Caco-2 (cell line): ENCODE measurements around the gene TWF2. TPM values are rescaled to one million over a fixed set of nuclear protein-coding genes. Genes with fewer than 3 reads are reported as not detected.

Source experiments
- BruUV-seq: library from RNA; stranded (reverse); fragments of 400-500 nt; replicated peaks from 2 replicates; lab custom pipeline; 2021; lab: Mats Ljungman, UMichigan
- CTCF ChIA-PET: fragments of 300-600 bp; sonication (Branson Sonifier 250); formaldehyde crosslinking; loops from one replicate; lab custom pipeline; 2022; ENCODE audit warnings: antibody characterized with exemption; lab: Charles Lee
- POLR2A ChIA-PET: fragments of 300-600 bp; sonication (Branson Sonifier 250); formaldehyde crosslinking; loops from one replicate; lab custom pipeline; 2022; ENCODE audit warnings: antibody characterized with exemption; lab: Charles Lee
- DNase-seq, 2 experiments: peaks; one replicate each; pipeline versions ENCODE4 v3.0.0 to v3.0.0-alpha.2; 2020 to 2022
- H3K27me3 ChIP-seq: replicated peaks from 2 replicates; pipeline ENCODE4 v1.6.0; 2011; ENCODE audit warnings: low read length; ENCODE audit not compliant: control insufficient read depth, insufficient read depth
- H3K36me3 ChIP-seq: 2 replicates; pipeline ENCODE4 v1.5.1; 2011; ENCODE audit warnings: low read length; ENCODE audit not compliant: control insufficient read depth, insufficient read depth
- H3K4me1 ChIP-seq: fragments of 250-450 bp; sonication (Bioruptor Pico); 2 replicates; pipeline ENCODE4 v1.5.1; 2020; ENCODE audit warnings: mild to moderate bottlenecking
- H3K4me3 ChIP-seq: 2 replicates; pipeline ENCODE4 v1.5.1; 2011; ENCODE audit warnings: low read depth, mild to moderate bottlenecking, control low read depth, low read length
- H3K9me3 ChIP-seq: fragments of 250-450 bp; sonication (Bioruptor Pico); 2 replicates; pipeline ENCODE4 v1.5.1; 2020; ENCODE audit warnings: mild to moderate bottlenecking, moderate library complexity
- H3K27ac Mint-ChIP-seq: one replicate; pipeline ENCODE4 v1.8.0; 2022; ENCODE audit warnings: mixed read lengths; ENCODE audit not compliant: unreplicated experiment
- H3K27me3 Mint-ChIP-seq: one replicate; pipeline ENCODE4 v1.8.0; 2022; ENCODE audit warnings: mixed read lengths; ENCODE audit not compliant: insufficient read depth, unreplicated experiment
- H3K36me3 Mint-ChIP-seq: one replicate; pipeline ENCODE4 v1.8.0; 2022; ENCODE audit warnings: mild to moderate bottlenecking, mixed read lengths; ENCODE audit not compliant: insufficient read depth, unreplicated experiment
- H3K4me1 Mint-ChIP-seq: one replicate; pipeline ENCODE4 v1.8.0; 2022; ENCODE audit warnings: low read depth, mixed read lengths; ENCODE audit not compliant: unreplicated experiment
- H3K4me3 Mint-ChIP-seq: one replicate; pipeline ENCODE4 v1.8.0; 2022; ENCODE audit warnings: mild to moderate bottlenecking, moderate library complexity, mixed read lengths; ENCODE audit not compliant: unreplicated experiment
- H3K9me3 Mint-ChIP-seq: one replicate; pipeline ENCODE4 v1.8.0; 2022; ENCODE audit warnings: mixed read lengths; ENCODE audit not compliant: unreplicated experiment
- intact Hi-C: fragments of 100-400 bp; cut with micrococcal nuclease; formaldehyde crosslinking; loops from one replicate; pipeline ENCODE4 v1.10.0; 2022; ENCODE audit not compliant: unreplicated experiment
- total RNA-seq: library from RNA; stranded (reverse); gene quantifications from 2 replicates; pipeline ENCODE4 v1.2.3, GENCODE V29; 2022
- TF ChIP-seq, protein P1 (sequence below), 2 experiments: fragments of 200-600 bp in 1 of 2; IDR thresholded peaks; 1 replicate in 1 of 2; 2 replicates in 1 of 2; pipeline versions ENCODE4 v1.5.1 to v1.8.0; 2011 to 2022; ENCODE audit warnings: antibody characterized with exemption in 1 of 2, control low read depth in 1 of 2, inconsistent platforms in 1 of 2, low read depth in 1 of 2, low read length in 1 of 2, mild to moderate bottlenecking in 1 of 2, moderate library complexity in 1 of 2; ENCODE audit not compliant: insufficient read depth in 1 of 2, severe bottlenecking in 1 of 2, unreplicated experiment in 1 of 2

Gene TWF2
- total RNA-seq, 1 experiment from 2014 or later = 29.9 TPM

DNA sequence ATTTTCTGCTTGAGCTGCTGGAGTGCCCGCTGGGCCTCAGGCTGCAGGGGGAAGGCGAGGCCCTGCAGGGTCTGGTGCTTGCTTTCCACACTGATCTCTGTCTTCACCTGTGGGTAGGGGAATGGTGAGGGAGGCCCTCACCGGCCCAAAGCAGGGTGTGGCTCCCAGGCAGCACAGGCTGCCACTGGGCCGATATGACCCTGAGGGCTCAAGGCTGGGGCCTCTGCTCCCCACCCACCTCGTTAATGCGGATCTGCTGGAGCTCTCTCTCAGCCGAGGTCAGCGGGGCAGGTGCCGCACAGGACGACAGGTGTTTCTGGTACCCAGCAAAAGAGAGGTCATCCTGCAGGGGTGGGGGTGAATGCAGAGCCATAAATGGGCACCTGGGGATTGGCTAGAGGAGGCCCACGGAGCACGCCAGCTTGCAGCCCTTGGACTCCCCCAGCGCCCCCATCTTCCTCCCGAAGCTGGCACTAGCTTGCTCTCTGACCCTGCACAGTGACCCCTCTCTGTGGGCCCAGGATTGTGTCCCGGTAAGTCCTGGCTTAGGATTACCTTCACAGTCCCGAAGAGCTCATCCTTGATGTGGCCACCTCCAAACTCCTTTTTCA, 8.0 kb downstream of the TWF2 start:
- Histone ChIP-seq H3K36me3 (peaks cover 3% of the 10 kb centered on the region; the same call in 1 of the 2 replicates), H3K4me1 (peaks cover 4% of the 10 kb centered on the region; the same call in 1 of the 2 replicates), H3K9me3 (no peaks in the 10 kb centered on the region), H3K27me3 (no peaks in the 10 kb centered on the region), H3K4me3 (no peak overlapping the region)
- ChIA-PET CTCF (interaction anchor here (0.9 to 2.6 kb wide), 9 partner anchors 10 to 154 kb away, joined by 3 to 22 read pairs (median 4); partner anchors contain the start of gene POC1A), POLR2A (no interaction called here)
- no peaks in the 10 kb centered on the region for H3K9me3 Mint-ChIP-seq
- TF ChIP-seq, protein P1, sequence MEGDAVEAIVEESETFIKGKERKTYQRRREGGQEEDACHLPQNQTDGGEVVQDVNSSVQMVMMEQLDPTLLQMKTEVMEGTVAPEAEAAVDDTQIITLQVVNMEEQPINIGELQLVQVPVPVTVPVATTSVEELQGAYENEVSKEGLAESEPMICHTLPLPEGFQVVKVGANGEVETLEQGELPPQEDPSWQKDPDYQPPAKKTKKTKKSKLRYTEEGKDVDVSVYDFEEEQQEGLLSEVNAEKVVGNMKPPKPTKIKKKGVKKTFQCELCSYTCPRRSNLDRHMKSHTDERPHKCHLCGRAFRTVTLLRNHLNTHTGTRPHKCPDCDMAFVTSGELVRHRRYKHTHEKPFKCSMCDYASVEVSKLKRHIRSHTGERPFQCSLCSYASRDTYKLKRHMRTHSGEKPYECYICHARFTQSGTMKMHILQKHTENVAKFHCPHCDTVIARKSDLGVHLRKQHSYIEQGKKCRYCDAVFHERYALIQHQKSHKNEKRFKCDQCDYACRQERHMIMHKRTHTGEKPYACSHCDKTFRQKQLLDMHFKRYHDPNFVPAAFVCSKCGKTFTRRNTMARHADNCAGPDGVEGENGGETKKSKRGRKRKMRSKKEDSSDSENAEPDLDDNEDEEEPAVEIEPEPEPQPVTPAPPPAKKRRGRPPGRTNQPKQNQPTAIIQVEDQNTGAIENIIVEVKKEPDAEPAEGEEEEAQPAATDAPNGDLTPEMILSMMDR (IDR thresholded peaks at IDR 0.05; ENCODE audit: insufficient read depth in 1 of 2, low read depth in 1 of 2, low read length in 1 of 2, severe bottlenecking in 1 of 2, unreplicated experiment in 1 of 2) = no peak
- H3K36me3 Mint-ChIP-seq = peaks cover 16% of the 10 kb centered on the region
- BruUV-seq = no TSS peak
- H3K27me3 Mint-ChIP-seq = no peaks in the 10 kb centered on the region
- no peak overlapping the region for H3K4me3 Mint-ChIP-seq
- H3K27ac Mint-ChIP-seq = no peak overlapping the region
- intact Hi-C loops = loop anchor here (1.0 kb wide), 1 partner anchor 108 kb away; no protein-coding TSS in a partner anchor
- H3K4me1 Mint-ChIP-seq = no peaks in the 10 kb centered on the region
- no peak for DNase-seq

- POLR2A ChIA-PET = no interaction called here
- Histone ChIP-seq H3K4me3 (no peak overlapping the region), H3K36me3 (peaks cover 3% of the 10 kb centered on the region; the same call in 1 of the 2 replicates), H3K9me3 (no peaks in the 10 kb centered on the region), H3K4me1 (peaks cover 4% of the 10 kb centered on the region; the same call in 1 of the 2 replicates), H3K27me3 (no peaks in the 10 kb centered on the region)
- Mint-ChIP-seq H3K36me3 (peaks cover 16% of the 10 kb centered on the region), H3K4me1 (no peaks in the 10 kb centered on the region), H3K4me3 (no peak overlapping the region), H3K27me3 (no peaks in the 10 kb centered on the region), H3K27ac (peak overlapping the region; percentile 13), H3K9me3 (no peaks in the 10 kb centered on the region)
- TF ChIP-seq, protein P1 (IDR thresholded peaks at IDR 0.05; ENCODE audit: insufficient read depth in 1 of 2, low read depth in 1 of 2, low read length in 1 of 2, severe bottlenecking in 1 of 2, unreplicated experiment in 1 of 2) = no peak
- DNase-seq = no peak
- no TSS peak for BruUV-seq
- CTCF ChIA-PET = interaction anchor here (1.3 to 2.6 kb wide), 3 partner anchors 10 to 109 kb away, joined by 3 to 22 read pairs (median 11); no protein-coding TSS in a partner anchor
- intact Hi-C loops = no loop called here
These were observed 8.5 kb downstream of the TWF2 start for GRCh38 chr3:52230461-52230860.

DNA sequence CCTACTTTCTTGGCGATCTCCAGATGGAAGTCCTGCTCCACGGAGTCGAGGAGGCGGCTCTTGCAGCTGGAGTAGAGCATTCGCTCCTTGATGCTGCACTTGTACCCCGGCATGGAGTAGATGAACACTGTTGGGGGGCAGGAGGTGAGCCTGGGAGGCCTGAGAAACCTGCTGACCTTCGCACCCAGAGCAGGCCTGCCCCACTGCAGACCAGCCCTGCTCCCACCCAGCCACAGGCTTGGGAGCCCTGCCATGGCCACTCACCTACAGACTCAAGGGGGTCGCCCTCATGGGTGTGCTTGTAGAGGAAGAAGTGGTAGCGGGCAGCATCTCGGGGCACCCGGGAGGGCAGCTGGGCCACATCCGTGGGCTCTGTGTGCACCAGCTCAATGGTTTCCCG, 9.3 kb downstream of the TWF2 start:
- DNase-seq = no peak
- CTCF ChIA-PET = interaction anchor here (1.4 kb wide), 1 partner anchor 9 kb away, joined by 3 read pairs; no protein-coding TSS in a partner anchor
- Mint-ChIP-seq H3K4me3 (no peak overlapping the region), H3K27me3 (no peaks in the 10 kb centered on the region), H3K36me3 (peaks cover 16% of the 10 kb centered on the region), H3K27ac (no peak overlapping the region), H3K4me1 (no peaks in the 10 kb centered on the region), H3K9me3 (no peaks in the 10 kb centered on the region)
- H3K27me3 ChIP-seq = no peaks in the 10 kb centered on the region
- no peak overlapping the region for H3K4me3 ChIP-seq
- peaks cover 4% of the 10 kb centered on the region; the same call in 1 of the 2 replicates for H3K4me1 ChIP-seq
- H3K36me3 ChIP-seq = peaks cover 3% of the 10 kb centered on the region; the same call in 1 of the 2 replicates
- no TSS peak for BruUV-seq
- TF ChIP-seq, protein P1 (IDR thresholded peaks at IDR 0.05; ENCODE audit: insufficient read depth in 1 of 2, low read depth in 1 of 2, low read length in 1 of 2, severe bottlenecking in 1 of 2, unreplicated experiment in 1 of 2) = no peak
- intact Hi-C loops = no loop called here
- H3K9me3 ChIP-seq = no peaks in the 10 kb centered on the region
- POLR2A ChIA-PET = no interaction called here
